DMS153 (cell line): ENCODE data around the gene UFSP1.
"Not testable (repeated sequence)": the region's sequence is repeated elsewhere in the genome, so short reads cannot be mapped to it uniquely, and the experiment has no call there.

Experiments used
- DNase-seq: peaks from one replicate; lab custom pipeline; 2025; lab: John Stamatoyannopoulos, UW

UFSP1 gene

DNA sequence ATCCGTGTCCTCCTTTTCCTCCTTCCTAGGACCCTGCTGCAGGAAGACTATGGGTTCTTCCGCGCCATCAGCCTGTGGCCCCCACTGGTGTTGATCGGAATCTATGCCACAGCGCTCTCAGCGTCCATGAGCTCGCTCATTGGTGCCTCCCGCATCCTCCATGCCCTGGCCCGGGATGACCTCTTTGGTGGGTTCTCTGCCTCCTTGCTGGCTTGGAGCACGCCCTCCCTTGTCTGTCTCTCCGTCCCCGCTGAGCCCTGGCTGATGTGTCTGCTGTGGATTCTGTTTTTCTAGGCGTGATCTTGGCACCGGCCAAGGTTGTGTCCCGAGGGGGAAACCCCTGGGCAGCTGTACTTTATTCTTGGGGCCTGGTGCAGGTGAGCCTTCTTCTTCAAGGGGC, 29.7 kb downstream of the UFSP1 start:
- no peak for DNase-seq

DNA sequence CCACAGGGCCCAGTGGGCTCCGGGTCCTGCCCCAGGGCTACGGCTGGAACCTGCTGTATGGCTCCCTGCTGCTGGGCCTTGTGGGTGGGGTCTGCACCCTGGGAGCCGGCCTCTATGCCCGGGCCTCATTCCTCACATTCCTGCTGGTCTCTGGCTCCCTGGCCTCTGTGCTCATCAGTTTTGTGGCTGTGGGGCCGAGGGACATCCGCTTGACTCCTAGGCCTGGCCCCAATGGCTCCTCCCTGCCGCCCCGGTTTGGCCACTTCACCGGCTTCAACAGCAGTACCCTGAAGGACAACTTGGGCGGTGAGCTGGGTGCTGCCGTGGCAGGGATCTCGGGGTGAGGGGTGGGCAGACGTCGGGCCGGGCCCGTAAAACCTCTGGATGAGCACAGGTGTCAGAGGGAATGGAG, 32.6 kb downstream of the UFSP1 start:
- no peak for DNase-seq

DNA sequence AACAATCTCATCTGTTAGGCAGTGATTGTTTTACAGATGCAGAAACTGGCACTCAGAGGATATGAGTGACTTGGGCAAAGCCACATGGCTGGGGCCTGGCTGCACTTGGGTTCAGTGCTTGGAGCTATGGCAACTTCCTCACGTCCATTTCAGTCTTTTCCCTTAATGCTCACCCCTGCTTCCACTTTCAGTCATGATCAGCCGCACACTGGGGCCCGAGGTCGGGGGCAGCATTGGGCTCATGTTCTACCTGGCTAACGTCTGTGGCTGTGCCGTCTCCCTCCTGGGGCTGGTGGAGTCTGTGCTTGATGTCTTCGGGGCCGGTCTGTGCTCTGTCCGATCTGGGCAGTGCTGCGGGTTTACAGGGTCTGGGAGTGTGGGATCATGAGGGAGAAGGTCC, 34.0 kb downstream of the UFSP1 start:
- no peak for DNase-seq

- not testable (repeated sequence) for DNase-seq
Measured at GRCh38 chr7:100854899-100855298, 34.6 kb downstream of the UFSP1 start.

DNA sequence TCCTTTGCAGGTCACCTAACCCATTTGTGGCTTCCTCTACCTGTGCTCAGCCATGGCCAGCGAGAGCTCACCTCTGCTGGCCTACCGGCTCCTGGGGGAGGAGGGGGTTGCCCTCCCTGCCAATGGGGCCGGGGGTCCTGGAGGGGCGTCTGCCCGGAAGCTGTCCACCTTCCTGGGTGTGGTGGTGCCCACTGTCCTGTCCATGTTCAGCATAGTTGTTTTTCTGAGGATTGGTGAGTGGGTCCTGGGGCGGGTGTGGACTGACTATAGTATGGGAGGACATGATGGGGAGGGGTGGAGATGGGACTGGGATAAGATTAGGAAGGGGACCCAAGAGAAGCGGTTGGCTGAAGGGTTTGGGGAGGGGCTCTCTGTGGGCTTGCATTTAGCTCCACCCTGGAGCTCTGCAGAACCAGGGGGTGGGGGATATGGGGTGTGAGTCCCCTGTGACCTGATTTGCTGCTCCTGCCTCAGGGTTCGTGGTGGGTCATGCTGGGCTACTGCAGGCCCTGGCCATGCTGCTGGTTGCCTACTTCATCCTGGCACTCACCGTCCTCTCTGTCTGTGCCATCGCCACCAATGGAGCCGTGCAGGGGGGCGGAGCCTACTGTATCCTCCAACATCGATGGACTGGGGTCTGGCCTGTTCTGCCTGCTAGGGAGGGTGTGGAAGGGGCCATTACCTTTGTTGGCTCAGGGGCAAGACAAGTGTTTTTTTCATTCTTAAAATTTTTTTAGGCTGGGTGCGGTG, 35.2 kb downstream of the UFSP1 start:
- DNase-seq, result no peak

- peak; percentile 74 for DNase-seq
Measured at GRCh38 chr7:100852048-100852872, 37.3 kb downstream of the UFSP1 start, which contains the start of gene SLC12A9. TSS of gene SLC12A9 (plus strand) at chr7:100852713. CDS start at chr7:100854198, 1,485 bp downstream.

- no peak for DNase-seq
Measured at GRCh38 chr7:100847360-100847759, 42.2 kb downstream of the UFSP1 start.

GRCh38 chr7:100840470-100841100, 48.9 kb downstream of the UFSP1 start:
- DNase-seq, result no peak

- DNase-seq, result no peak
Measured at GRCh38 chr7:100839361-100839760, 50.2 kb downstream of the UFSP1 start.
